ENCODE results near the gene GCLC.

The GCLC gene

DNA sequence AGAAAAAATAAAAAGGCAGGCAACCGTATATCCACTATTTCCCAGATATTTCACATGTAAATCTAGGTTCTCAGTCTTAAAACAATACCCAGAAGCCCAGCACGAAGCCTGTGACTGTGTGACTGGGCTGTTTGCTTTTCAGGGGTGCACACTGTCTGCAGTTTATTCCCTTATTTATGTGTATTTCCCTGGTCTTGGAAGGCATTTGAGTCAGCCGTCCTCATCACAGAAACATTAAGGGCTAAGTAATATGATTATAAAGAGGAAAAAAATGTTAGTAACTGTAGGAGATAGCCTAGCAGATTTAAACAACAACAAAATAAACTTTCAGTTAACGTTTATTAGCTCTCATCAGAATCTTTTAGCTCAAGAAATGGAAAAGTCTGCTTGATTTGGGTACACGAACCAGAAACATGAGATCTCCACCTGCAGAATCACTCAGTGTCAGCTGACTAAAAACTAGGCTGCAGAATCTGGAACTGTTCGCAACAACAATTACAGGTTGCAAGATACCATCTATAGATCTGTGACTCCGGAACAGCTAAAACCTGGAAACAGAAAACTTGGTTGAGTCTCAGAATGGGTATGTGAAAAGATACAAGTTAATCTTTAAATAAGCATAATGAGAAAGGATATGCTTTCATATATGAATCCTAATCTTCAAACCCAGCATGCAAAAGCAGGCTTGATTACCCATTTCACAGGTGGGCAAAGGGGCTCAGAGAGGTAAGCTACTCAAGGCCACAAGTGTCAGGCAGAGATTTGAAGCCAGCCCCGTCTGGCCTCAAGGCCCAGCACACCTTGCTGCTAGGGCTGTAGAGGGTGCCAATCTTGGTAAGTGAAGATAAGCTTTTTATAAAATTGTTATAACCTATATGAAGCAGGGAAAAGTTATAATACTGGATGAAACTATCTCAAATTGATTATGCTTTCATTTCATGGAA is 21.1 kb downstream of the GCLC start:
- H3K27ac ChIP-seq, result no peak overlapping the region

GRCh38 chr6:53520320-53520928 is 24.5 kb downstream of the GCLC start:
- Histone ChIP-seq H3K4me2 (ENCODE audit: low read length) (no peak overlapping the region), H3K4me1 (no peaks in the 10 kb centered on the region), H3K9me3 (ENCODE audit: control insufficient read depth, low read length) (no peaks in the 10 kb centered on the region), H3K27ac (no peak overlapping the region), H3K79me2 (no peaks in the 10 kb centered on the region), H3K4me3 (ENCODE audit: low read depth, low read length) (no peak overlapping the region), H3K9ac (no peak overlapping the region), H2AFZ (no peak overlapping the region), H3K36me3 (ENCODE audit: control insufficient read depth, insufficient read depth, low read length) (no peaks in the 10 kb centered on the region), H3K27me3 (ENCODE audit: control insufficient read depth, insufficient read depth, low read length) (no peaks in the 10 kb centered on the region)
- TF ChIP-seq, protein P1, sequence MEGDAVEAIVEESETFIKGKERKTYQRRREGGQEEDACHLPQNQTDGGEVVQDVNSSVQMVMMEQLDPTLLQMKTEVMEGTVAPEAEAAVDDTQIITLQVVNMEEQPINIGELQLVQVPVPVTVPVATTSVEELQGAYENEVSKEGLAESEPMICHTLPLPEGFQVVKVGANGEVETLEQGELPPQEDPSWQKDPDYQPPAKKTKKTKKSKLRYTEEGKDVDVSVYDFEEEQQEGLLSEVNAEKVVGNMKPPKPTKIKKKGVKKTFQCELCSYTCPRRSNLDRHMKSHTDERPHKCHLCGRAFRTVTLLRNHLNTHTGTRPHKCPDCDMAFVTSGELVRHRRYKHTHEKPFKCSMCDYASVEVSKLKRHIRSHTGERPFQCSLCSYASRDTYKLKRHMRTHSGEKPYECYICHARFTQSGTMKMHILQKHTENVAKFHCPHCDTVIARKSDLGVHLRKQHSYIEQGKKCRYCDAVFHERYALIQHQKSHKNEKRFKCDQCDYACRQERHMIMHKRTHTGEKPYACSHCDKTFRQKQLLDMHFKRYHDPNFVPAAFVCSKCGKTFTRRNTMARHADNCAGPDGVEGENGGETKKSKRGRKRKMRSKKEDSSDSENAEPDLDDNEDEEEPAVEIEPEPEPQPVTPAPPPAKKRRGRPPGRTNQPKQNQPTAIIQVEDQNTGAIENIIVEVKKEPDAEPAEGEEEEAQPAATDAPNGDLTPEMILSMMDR (IDR thresholded peaks at IDR 0.05), result no peak

More for the DNA sequence above, 21.1 kb downstream of the GCLC start:
- Histone ChIP-seq H3K79me2 (no peaks in the 10 kb centered on the region), H3K4me2 (ENCODE audit: low read length) (peak overlapping the region; percentile 35), H3K36me3 (ENCODE audit: control insufficient read depth, insufficient read depth, low read length) (no peaks in the 10 kb centered on the region), H2AFZ (peak overlapping the region; percentile 25), H3K9me3 (ENCODE audit: control insufficient read depth, low read length) (no peaks in the 10 kb centered on the region), H3K27me3 (ENCODE audit: control insufficient read depth, insufficient read depth, low read length) (no peaks in the 10 kb centered on the region), H3K4me1 (no peaks in the 10 kb centered on the region), H3K4me3 (ENCODE audit: low read depth, low read length) (no peak overlapping the region), H3K9ac (no peak overlapping the region)
- TF ChIP-seq, protein P1 (IDR thresholded peaks at IDR 0.05), result no peak

GRCh38 chr6:53518862-53519261 is 26.0 kb downstream of the GCLC start:
- Histone ChIP-seq H3K4me1 (no peaks in the 10 kb centered on the region), H3K27ac (no peak overlapping the region), H3K79me2 (no peaks in the 10 kb centered on the region), H3K36me3 (ENCODE audit: control insufficient read depth, insufficient read depth, low read length) (no peaks in the 10 kb centered on the region), H3K4me2 (ENCODE audit: low read length) (no peak overlapping the region), H3K27me3 (ENCODE audit: control insufficient read depth, insufficient read depth, low read length) (no peaks in the 10 kb centered on the region), H3K9ac (no peak overlapping the region), H3K4me3 (ENCODE audit: low read depth, low read length) (no peak overlapping the region), H3K9me3 (ENCODE audit: control insufficient read depth, low read length) (no peaks in the 10 kb centered on the region), H2AFZ (no peak overlapping the region)
- TF ChIP-seq, protein P1 (IDR thresholded peaks at IDR 0.05), result no peak

DNA sequence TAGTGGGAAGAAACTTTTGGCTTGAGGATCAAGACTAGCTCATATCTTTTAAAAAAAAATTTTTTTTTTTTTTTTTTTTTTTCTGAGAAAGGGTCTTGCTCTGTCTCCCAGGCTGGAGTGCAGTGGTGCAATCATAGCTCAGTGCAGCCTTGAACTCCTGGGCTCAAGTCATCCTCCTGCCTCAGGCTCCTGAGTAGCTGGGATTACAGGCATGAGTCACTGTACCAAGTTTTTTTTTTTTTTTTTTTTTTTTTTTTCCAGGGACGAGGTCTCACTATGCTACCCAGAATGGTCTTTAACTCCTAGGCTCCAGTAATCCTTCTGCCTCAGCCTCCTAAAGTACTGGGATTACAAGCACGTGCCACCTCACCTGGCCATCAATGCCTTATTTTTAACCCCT is 27.9 kb downstream of the GCLC start:
- Histone ChIP-seq H3K9me3 (ENCODE audit: control insufficient read depth, low read length) (no peaks in the 10 kb centered on the region), H3K9ac (no peak overlapping the region), H3K79me2 (no peaks in the 10 kb centered on the region), H3K27ac (no peak overlapping the region), H3K4me3 (ENCODE audit: low read depth, low read length) (no peak overlapping the region), H3K27me3 (ENCODE audit: control insufficient read depth, insufficient read depth, low read length) (no peaks in the 10 kb centered on the region), H3K4me1 (no peaks in the 10 kb centered on the region), H2AFZ (no peak overlapping the region), H3K4me2 (ENCODE audit: low read length) (no peak overlapping the region), H3K36me3 (ENCODE audit: control insufficient read depth, insufficient read depth, low read length) (no peaks in the 10 kb centered on the region)
- TF ChIP-seq, protein P1 (IDR thresholded peaks at IDR 0.05), result no peak
